Suprapubic skin (tissue), 4 donors: ENCODE measurements around the gene ADAT3. TPM values are rescaled to one million over a fixed set of nuclear protein-coding genes. Genes with fewer than 3 reads are reported as not detected.

Experiments
- DNase-seq, 2 donors: peaks; one replicate each; pipeline ENCODE4 v3.0.0-alpha.2; 2019; ENCODE audit warnings: low spot score in 2 of 2
- H3K27ac ChIP-seq: fragments of 200-600 bp; sonication (generic); one replicate; pipeline ENCODE4 v1.5.1; 2019
- H3K27me3 ChIP-seq: fragments of 200-600 bp; sonication (generic); one replicate; pipeline ENCODE4 v1.5.1; 2019
- H3K36me3 ChIP-seq: fragments of 200-600 bp; sonication (generic); one replicate; pipeline ENCODE4 v1.5.1; 2019
- H3K4me1 ChIP-seq: fragments of 200-600 bp; sonication (generic); one replicate; pipeline ENCODE4 v1.5.1; 2019
- H3K4me3 ChIP-seq: fragments of 200-600 bp; sonication (generic); one replicate; pipeline ENCODE4 v1.5.1; 2019; ENCODE audit warnings: mild to moderate bottlenecking
- H3K9me3 ChIP-seq: fragments of 200-600 bp; sonication (generic); one replicate; pipeline ENCODE4 v1.5.1; 2019
- CTCF ChIP-seq, 2 donors: fragments of 200-600 bp in 1 of 2; fragments of 450-650 bp in 1 of 2; sonication (generic) in 1 of 2; IDR thresholded peaks; one replicate each; pipeline ENCODE4 v1.5.1; 2016 to 2019; ENCODE audit warnings: antibody characterized with exemption in 2 of 2, mild to moderate bottlenecking in 1 of 2, moderate library complexity in 1 of 2
- EP300 ChIP-seq: sonication (generic); formaldehyde crosslinking; IDR thresholded peaks from one replicate; pipeline ENCODE4 v1.6.1; 2017; ENCODE audit warnings: antibody characterized with exemption
- POLR2A ChIP-seq, 2 donors: fragments of 450-650 bp; IDR thresholded peaks; one replicate each; pipeline ENCODE4 v1.6.1; 2017; ENCODE audit warnings: antibody characterized with exemption in 2 of 2, mild to moderate bottlenecking in 2 of 2, moderate library complexity in 2 of 2
- POLR2AphosphoS5 ChIP-seq, 3 donors: sonication (generic); formaldehyde crosslinking; IDR thresholded peaks; one replicate each; pipeline ENCODE4 v1.6.1; 2017; ENCODE audit warnings: antibody characterized with exemption in 3 of 3
- WGBS: methylation state at CpG from one replicate; pipeline ENCODE4 v1.1.5; 2018; 5-methylcytosine and 5-hydroxymethylcytosine counted together
- total RNA-seq, 4 donors: library from RNA; depleted of rRNA; stranded (reverse); fragments of >200 nt; gene quantifications; one replicate each; pipeline ENCODE4 v1.1.0, GENCODE V29; 2016

ADAT3 gene
- total RNA-seq, 4 donors from 2014 or later = 13.4 to 26.7 (median 22.3) TPM

DNA sequence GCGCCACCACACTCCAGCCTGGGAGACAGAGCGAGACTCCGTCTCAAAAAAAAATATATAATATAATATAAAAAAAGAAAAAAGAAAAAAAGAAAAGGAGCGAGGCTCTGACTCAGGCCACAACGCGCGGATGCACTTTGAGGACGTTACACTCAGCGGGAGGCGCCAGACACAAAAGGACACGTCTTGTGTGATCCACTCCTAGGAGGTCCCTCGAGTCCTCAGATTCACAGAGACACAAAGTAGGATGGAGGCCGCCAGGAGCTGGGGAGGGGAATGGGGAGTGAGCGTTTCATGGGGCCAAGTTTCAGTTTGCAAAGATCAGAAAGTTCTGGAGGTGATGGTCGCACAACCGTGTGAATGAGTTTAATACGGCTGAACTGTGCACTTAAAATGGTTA is 11.4 kb upstream of the ADAT3 start:
- H3K9me3 ChIP-seq = no peaks in the 10 kb centered on the region
- no peaks in the 10 kb centered on the region for H3K27me3 ChIP-seq
- H3K27ac ChIP-seq = no peak overlapping the region
- no peaks in the 10 kb centered on the region for H3K36me3 ChIP-seq
- no peak overlapping the region for H3K4me3 ChIP-seq
- TF ChIP-seq POLR2A (IDR thresholded peaks at IDR 0.05) = no peak
- TF ChIP-seq EP300 = no peak
- no peak for TF ChIP-seq POLR2AphosphoS5 (IDR thresholded peaks at IDR 0.05)
- TF ChIP-seq CTCF (IDR thresholded peaks at IDR 0.05) = no peak
- WGBS = 89% methylated on average over 17 of the region's 17 CpGs
- H3K4me1 ChIP-seq = peaks cover 23% of the 10 kb centered on the region
- DNase-seq = no peak

DNA sequence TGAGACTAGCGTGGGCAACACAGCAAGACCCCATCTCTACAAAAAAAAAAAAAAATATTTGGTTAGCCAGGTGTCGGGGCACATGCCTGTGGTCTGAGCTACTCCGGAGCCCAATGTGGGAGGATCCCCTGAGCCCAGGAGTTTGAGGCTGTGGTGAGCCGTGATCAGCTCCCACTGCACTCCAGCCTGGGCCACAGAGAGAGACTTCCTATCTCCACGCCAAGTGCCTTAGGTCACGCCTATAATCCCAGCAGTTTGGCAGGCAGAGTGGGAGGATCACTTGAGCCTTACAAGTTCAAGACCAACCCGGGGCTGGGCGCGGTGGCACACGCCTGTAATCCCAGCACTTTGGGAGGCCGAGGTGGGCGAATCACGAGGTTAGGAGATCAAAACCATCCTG is 8.7 kb upstream of the ADAT3 start:
- no peak overlapping the region for H3K27ac ChIP-seq
- 68% methylated on average over 13 of the region's 13 CpGs for WGBS

GRCh38 chr19:1901940-1902404 is 3.2 kb upstream of the ADAT3 start:
- peak overlapping the region; percentile 38 for H3K27ac ChIP-seq
- DNase-seq = no peak

More for the DNA sequence above, 8.7 kb upstream of the ADAT3 start:
- Histone ChIP-seq H3K4me3 (no peak overlapping the region), H3K4me1 (peaks cover 27% of the 10 kb centered on the region), H3K36me3 (no peaks in the 10 kb centered on the region), H3K9me3 (no peaks in the 10 kb centered on the region), H3K27me3 (no peaks in the 10 kb centered on the region)
- TF ChIP-seq POLR2A (IDR thresholded peaks at IDR 0.05) (no peak), EP300 (no peak), CTCF (IDR thresholded peaks at IDR 0.05) (no peak), POLR2AphosphoS5 (IDR thresholded peaks at IDR 0.05) (no peak)
- DNase-seq = no peak

DNA sequence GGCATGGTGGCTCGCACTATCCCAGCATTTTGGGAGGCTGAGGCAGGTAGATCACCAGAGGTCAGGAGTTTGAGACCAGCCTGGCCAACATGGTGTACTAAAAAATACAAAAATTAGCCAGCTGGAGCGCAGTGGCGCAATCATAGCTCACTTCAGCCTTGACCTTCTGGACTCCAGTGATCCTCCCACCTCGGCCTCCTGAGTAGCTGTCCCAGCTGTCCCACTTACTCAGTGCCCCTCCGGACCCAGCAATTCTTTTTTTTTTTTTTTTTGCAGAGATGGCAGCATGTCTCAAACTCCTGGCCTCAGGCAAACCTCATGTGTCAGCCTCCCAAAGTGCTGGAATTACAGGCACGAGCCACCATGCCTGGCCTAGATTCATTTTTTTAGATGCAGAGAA is 2.3 kb upstream of the ADAT3 start:
- no peak for TF ChIP-seq CTCF (IDR thresholded peaks at IDR 0.05)
- TF ChIP-seq POLR2A (IDR thresholded peaks at IDR 0.05) = no peak
- no peak for TF ChIP-seq POLR2AphosphoS5 (IDR thresholded peaks at IDR 0.05)
- TF ChIP-seq EP300 = no peak
- H3K4me1 ChIP-seq = peaks cover 37% of the 10 kb centered on the region
- H3K27ac ChIP-seq = no peak overlapping the region

More at GRCh38 chr19:1901940-1902404, 3.2 kb upstream of the ADAT3 start:
- 81% methylated on average over 16 of the region's 16 CpGs for WGBS
- peaks cover 36% of the 10 kb centered on the region for H3K4me1 ChIP-seq
- TF ChIP-seq POLR2AphosphoS5 (IDR thresholded peaks at IDR 0.05) (no peak), POLR2A (IDR thresholded peaks at IDR 0.05) (no peak), CTCF (IDR thresholded peaks at IDR 0.05) (no peak), EP300 (no peak)
- H3K4me3 ChIP-seq = no peak overlapping the region
- no peaks in the 10 kb centered on the region for H3K36me3 ChIP-seq
- no peaks in the 10 kb centered on the region for H3K9me3 ChIP-seq
- no peaks in the 10 kb centered on the region for H3K27me3 ChIP-seq

DNA sequence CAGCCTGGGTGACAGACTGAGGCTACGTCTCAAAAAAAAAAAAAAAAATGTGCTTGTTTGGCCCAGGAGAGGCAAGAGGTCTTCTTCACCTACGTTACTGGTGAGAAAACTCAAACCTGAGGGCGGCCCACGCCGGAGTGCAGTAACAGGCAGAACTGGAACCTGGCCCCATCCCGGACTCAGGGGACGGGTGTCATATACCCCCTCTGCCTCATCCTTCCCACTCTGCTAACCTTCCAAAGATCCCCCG is 414 bp upstream of the ADAT3 start:
- WGBS = 33% methylated on average over 8 of the region's 8 CpGs
- TF ChIP-seq POLR2AphosphoS5 (IDR thresholded peaks at IDR 0.05) = no peak
- TF ChIP-seq EP300 = no peak
- TF ChIP-seq POLR2A (IDR thresholded peaks at IDR 0.05) = no peak
- Histone ChIP-seq H3K27ac (peak overlapping the region; percentile 90), H3K4me1 (peaks cover 49% of the 10 kb centered on the region), H3K9me3 (no peaks in the 10 kb centered on the region), H3K4me3 (peak overlapping the region; percentile 58), H3K36me3 (no peaks in the 10 kb centered on the region), H3K27me3 (no peaks in the 10 kb centered on the region)
- DNase-seq = no peak

More for the DNA sequence above, 2.3 kb upstream of the ADAT3 start:
- WGBS = 61% methylated on average over 6 of the region's 6 CpGs
- DNase-seq = no peak
- H3K27me3 ChIP-seq = no peaks in the 10 kb centered on the region
- H3K9me3 ChIP-seq = no peaks in the 10 kb centered on the region
- H3K4me3 ChIP-seq = no peak overlapping the region
- H3K36me3 ChIP-seq = no peaks in the 10 kb centered on the region

GRCh38 chr19:1905863-1906375 is 720 bp downstream of the ADAT3 start:
- no peaks in the 10 kb centered on the region for H3K36me3 ChIP-seq
- H3K4me1 ChIP-seq = peaks cover 54% of the 10 kb centered on the region
- DNase-seq = no peak
- no peaks in the 10 kb centered on the region for H3K27me3 ChIP-seq
- TF ChIP-seq POLR2AphosphoS5 (IDR thresholded peaks at IDR 0.05) = no peak
- TF ChIP-seq EP300 = no peak
- TF ChIP-seq POLR2A (IDR thresholded peaks at IDR 0.05) = no peak
- no peak for TF ChIP-seq CTCF (IDR thresholded peaks at IDR 0.05)
- WGBS = 52% methylated on average over 15 of the region's 15 CpGs
- H3K9me3 ChIP-seq = no peaks in the 10 kb centered on the region
- peak overlapping the region; percentile 58 for H3K4me3 ChIP-seq
- H3K27ac ChIP-seq = peak overlapping the region; percentile 90
